ENCODE data around the gene NKAP. TPM values are rescaled to one million over a fixed set of nuclear protein-coding genes. Genes with fewer than 3 reads are reported as not detected.

NKAP gene
- total and polyA plus RNA-seq, 2 of the 13 experiments (the other 11 are each of a cell fraction or from before 2014, with no cell fraction given): 3.6 to 6.1 TPM

DNA sequence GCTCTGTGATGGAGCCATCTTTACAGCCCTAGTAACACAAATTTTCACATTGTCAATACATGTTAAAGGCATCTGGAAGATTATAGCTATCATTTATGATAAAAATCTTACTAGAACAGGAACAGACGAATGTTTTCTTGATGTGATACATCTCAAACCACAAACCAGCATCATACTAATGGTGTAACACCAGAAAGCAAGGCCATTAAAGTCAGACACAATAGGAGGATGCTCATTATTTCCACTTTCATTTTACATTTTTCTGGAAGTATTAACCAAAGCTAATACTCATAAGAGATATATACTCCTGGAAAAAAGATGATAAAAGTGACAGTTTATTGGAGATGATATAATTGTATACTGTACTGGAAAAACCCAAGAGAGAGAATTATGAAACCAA is 42.6 kb downstream of the NKAP start:
- TF ChIP-seq ZSCAN30 (CRISPR knock-in tag; IDR thresholded peaks at IDR 0.05) (no peak), NFRKB (IDR thresholded peaks at IDR 0.05) (no peak), MED8 (CRISPR knock-in tag; IDR thresholded peaks at IDR 0.05; ENCODE audit: insufficient replicate concordance) (no peak), THYN1 (CRISPR knock-in tag; IDR thresholded peaks at IDR 0.05; ENCODE audit: borderline replicate concordance, low read depth) (no peak), ZNF496 (CRISPR knock-in tag; IDR thresholded peaks at IDR 0.05; ENCODE audit: insufficient replicate concordance) (no peak), SP140L (CRISPR knock-in tag; IDR thresholded peaks at IDR 0.05; ENCODE audit: borderline replicate concordance) (no peak), NR3C1 (CRISPR knock-in tag; IDR thresholded peaks at IDR 0.05) (no peak), HOXA5 (CRISPR knock-in tag; IDR thresholded peaks at IDR 0.05) (no peak), PPARG (CRISPR knock-in tag; conservative IDR thresholded peaks at IDR 0.05) (no peak), TAF15 (IDR thresholded peaks at IDR 0.05; ENCODE audit: low read depth, low read length, poor library complexity, severe bottlenecking) (no peak), ZSCAN20 (CRISPR knock-in tag; IDR thresholded peaks at IDR 0.05; ENCODE audit: borderline replicate concordance) (no peak), MTF2 (CRISPR knock-in tag; IDR thresholded peaks at IDR 0.05; ENCODE audit: borderline replicate concordance) (no peak), ZNF235 (CRISPR knock-in tag; IDR thresholded peaks at IDR 0.05; ENCODE audit: borderline replicate concordance) (no peak), MIXL1 (CRISPR knock-in tag; IDR thresholded peaks at IDR 0.05) (no peak)
- TF ChIP-seq, protein P1, sequence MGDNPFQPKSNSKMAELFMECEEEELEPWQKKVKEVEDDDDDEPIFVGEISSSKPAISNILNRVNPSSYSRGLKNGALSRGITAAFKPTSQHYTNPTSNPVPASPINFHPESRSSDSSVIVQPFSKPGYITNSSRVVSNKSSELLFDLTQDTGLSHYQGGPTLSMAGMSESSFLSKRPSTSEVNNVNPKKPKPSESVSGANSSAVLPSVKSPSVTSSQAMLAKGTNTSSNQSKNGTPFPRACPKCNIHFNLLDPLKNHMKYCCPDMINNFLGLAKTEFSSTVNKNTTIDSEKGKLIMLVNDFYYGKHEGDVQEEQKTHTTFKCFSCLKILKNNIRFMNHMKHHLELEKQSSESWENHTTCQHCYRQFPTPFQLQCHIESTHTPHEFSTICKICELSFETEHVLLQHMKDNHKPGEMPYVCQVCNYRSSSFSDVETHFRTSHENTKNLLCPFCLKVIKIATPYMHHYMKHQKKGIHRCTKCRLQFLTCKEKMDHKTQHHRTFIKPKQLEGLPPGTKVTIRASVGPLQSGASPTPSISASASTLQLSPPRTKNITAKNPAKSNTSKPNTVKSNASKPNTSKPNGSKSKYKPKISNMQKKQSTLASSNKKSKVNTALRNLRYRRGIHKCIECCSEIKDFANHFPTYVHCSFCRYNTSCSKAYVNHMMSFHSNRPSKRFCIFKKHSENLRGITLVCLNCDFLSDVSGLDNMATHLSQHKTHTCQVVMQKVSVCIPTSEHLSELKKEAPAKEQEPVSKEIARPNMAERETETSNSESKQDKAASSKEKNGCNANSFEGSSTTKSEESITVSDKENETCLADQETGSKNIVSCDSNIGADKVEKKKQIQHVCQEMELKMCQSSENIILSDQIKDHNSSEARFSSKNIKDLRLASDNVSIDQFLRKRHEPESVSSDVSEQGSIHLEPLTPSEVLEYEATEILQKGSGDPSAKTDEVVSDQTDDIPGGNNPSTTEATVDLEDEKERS (CRISPR knock-in tag; IDR thresholded peaks at IDR 0.05): no peak
- TF ChIP-seq, protein P2, sequence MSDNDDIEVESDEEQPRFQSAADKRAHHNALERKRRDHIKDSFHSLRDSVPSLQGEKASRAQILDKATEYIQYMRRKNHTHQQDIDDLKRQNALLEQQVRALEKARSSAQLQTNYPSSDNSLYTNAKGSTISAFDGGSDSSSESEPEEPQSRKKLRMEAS (IDR thresholded peaks at IDR 0.05): no peak
- TF ChIP-seq, protein P3, sequence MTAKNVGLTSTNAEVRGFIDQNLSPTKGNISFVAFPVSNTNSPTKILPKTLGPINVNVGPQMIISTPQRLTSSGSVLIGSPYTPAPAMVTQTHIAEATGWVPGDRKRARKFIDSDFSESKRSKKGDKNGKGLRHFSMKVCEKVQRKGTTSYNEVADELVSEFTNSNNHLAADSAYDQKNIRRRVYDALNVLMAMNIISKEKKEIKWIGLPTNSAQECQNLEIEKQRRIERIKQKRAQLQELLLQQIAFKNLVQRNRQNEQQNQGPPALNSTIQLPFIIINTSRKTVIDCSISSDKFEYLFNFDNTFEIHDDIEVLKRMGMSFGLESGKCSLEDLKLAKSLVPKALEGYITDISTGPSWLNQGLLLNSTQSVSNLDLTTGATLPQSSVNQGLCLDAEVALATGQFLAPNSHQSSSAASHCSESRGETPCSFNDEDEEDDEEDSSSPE (CRISPR knock-in tag; IDR thresholded peaks at IDR 0.05): no peak
- no peak for FAIRE-seq

More for the DNA sequence above, 42.6 kb downstream of the NKAP start:
- BruUV-seq (replicated peaks): no TSS peak
- Histone ChIP-seq H3K4me2 (ENCODE audit: low read depth, low read length) (no peak overlapping the region), H3K4me3 (replicated peaks in 1 of 3; ENCODE audit: insufficient read depth in 1 of 3, low read depth in 2 of 3, low read length in 3 of 3) (no peak overlapping the region), H3K36me3 (replicated peaks in 1 of 2; ENCODE audit: control insufficient read depth in 1 of 2, insufficient read depth in 2 of 2, low read length in 2 of 2) (no peaks in the 10 kb centered on the region), H4K20me1 (ENCODE audit: insufficient read depth, low read length) (no peaks in the 10 kb centered on the region), H3K27me3 (ENCODE audit: control insufficient read depth in 1 of 2, insufficient read depth in 2 of 2, low read length in 2 of 2) (no peaks in the 10 kb centered on the region), H3K9ac (ENCODE audit: insufficient read depth, low read depth, low read length) (no peak overlapping the region), H3K79me2 (ENCODE audit: insufficient read depth, low read length) (no peaks in the 10 kb centered on the region), H3K9me3 (ENCODE audit: low read length) (no peaks in the 10 kb centered on the region), H3K4me1 (ENCODE audit: insufficient read depth, low read length) (no peaks in the 10 kb centered on the region), H2AFZ (ENCODE audit: low read length) (no peak overlapping the region), H3K27ac (ENCODE audit: extremely low read length, insufficient read depth, low read length) (no peak overlapping the region)
- no peak for ATAC-seq
- ChIA-PET POLR2A (no interaction called here), CTCF (ENCODE audit: low intra/inter-chr PET ratio, low total read pairs) (no interaction called here)
- in situ Hi-C loops (cut with HindIII; ENCODE audit: extremely low pct_ligation_motif_present, low pct_unique_long_range_greater_than_20kb) (no loop called here), intact Hi-C loops (cut with micrococcal nuclease; ENCODE audit: unreplicated experiment) (no loop called here)
- DNase-seq (ENCODE audit: low spot score): no peak
- 100% methylated on average over 1 of the region's 1 CpG for WGBS (ENCODE audit: low lambda C conversion rate)

All from HepG2 (cell line).